ENCODE data around the gene VIL1. TPM values are rescaled to one million over a fixed set of nuclear protein-coding genes. Genes with fewer than 3 reads are reported as not detected.

The VIL1 gene
- total RNA-seq, 3 donors from 2014 or later: 194 to 550 (median 341) TPM

- Histone ChIP-seq H3K4me1 (ENCODE audit: low read depth) (peaks cover 23% of the 10 kb centered on the region), H3K9me3 (no peaks in the 10 kb centered on the region), H3K36me3 (ENCODE audit: low read depth) (no peaks in the 10 kb centered on the region), H3K4me3 (peak overlapping the region; percentile 57)
- ATAC-seq: no peak
- peak; percentile 63 to 79 (median 72) for DNase-seq
- intact Hi-C loops (cut with DNase I, micrococcal nuclease): no loop called here
- TF ChIP-seq, protein P1, sequence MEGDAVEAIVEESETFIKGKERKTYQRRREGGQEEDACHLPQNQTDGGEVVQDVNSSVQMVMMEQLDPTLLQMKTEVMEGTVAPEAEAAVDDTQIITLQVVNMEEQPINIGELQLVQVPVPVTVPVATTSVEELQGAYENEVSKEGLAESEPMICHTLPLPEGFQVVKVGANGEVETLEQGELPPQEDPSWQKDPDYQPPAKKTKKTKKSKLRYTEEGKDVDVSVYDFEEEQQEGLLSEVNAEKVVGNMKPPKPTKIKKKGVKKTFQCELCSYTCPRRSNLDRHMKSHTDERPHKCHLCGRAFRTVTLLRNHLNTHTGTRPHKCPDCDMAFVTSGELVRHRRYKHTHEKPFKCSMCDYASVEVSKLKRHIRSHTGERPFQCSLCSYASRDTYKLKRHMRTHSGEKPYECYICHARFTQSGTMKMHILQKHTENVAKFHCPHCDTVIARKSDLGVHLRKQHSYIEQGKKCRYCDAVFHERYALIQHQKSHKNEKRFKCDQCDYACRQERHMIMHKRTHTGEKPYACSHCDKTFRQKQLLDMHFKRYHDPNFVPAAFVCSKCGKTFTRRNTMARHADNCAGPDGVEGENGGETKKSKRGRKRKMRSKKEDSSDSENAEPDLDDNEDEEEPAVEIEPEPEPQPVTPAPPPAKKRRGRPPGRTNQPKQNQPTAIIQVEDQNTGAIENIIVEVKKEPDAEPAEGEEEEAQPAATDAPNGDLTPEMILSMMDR (IDR thresholded peaks at IDR 0.05): no peak
Measured at GRCh38 chr2:218395456-218395825, 23.5 kb upstream of the VIL1 start.

GRCh38 chr2:218395826-218396687 is 22.9 kb upstream of the VIL1 start:
- ATAC-seq (peak; percentile 66), DNase-seq (peak; percentile 91 to 97 (median 97))
- intact Hi-C loops (cut with DNase I, micrococcal nuclease): no loop called here
- Histone ChIP-seq H3K4me3 (peak overlapping the region; percentile 57), H3K36me3 (ENCODE audit: low read depth) (no peaks in the 10 kb centered on the region), H3K9me3 (no peaks in the 10 kb centered on the region), H3K4me1 (ENCODE audit: low read depth) (peaks cover 24% of the 10 kb centered on the region)
- TF ChIP-seq, protein P1 (IDR thresholded peaks at IDR 0.05): peak; percentile 90

DNA sequence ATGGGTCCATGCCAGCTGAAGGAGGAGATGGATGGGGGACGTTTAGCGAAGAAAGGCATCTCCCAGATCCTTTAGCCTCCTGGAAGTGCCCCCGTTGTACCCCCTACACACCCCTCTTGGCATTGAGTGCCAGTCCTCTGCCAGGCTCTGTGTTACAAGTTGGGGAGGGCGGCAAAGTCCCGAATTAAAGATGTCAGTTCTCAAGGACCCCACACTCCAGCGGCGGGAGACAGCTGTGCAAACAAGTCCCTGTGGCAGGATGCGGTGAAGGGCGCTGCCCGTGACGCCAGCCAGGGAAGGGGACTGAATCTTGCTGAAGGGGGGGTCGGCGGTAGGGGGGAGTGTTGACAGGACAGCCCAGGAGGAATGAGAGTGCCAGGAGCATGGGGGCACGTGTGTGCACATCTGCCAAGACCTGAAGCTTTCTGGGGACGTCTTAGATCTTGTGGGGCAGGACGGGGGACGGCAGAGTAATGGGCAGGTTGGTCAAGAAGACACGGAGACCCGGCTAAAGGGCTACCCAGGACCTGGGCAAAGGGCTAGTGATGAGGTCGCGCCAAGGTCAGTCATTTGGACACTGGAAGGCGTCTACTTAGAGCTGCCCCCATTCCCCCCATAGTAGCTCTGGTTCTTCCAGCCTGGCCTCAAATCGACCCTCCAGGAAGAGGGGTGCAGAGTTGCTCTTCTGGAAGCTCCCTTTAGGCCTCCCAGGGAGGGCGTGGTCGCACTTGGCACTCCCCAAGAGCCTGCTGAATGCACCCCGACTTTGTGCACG is 22.0 kb upstream of the VIL1 start:
- ATAC-seq (peak; percentile 6), DNase-seq (peak; percentile 81 to 94 (median 87))
- intact Hi-C loops (cut with DNase I, micrococcal nuclease): no loop called here
- Histone ChIP-seq H3K4me3 (peak overlapping the region; percentile 57), H3K9me3 (no peaks in the 10 kb centered on the region), H3K36me3 (ENCODE audit: low read depth) (no peaks in the 10 kb centered on the region), H3K4me1 (ENCODE audit: low read depth) (peaks cover 32% of the 10 kb centered on the region)
- TF ChIP-seq, protein P1 (IDR thresholded peaks at IDR 0.05): no peak

- intact Hi-C loops (cut with DNase I, micrococcal nuclease): no loop called here
- Histone ChIP-seq H3K4me1 (ENCODE audit: low read depth) (peaks cover 35% of the 10 kb centered on the region), H3K9me3 (no peaks in the 10 kb centered on the region), H3K36me3 (ENCODE audit: low read depth) (no peaks in the 10 kb centered on the region), H3K4me3 (peak overlapping the region; percentile 99)
- TF ChIP-seq, protein P1 (IDR thresholded peaks at IDR 0.05): no peak
- no peak for ATAC-seq
- DNase-seq: no peak
Measured at GRCh38 chr2:218397463-218397819, 21.5 kb upstream of the VIL1 start.

- peaks cover 35% of the 10 kb centered on the region for H3K4me1 ChIP-seq (ENCODE audit: low read depth)
- no peaks in the 10 kb centered on the region for H3K36me3 ChIP-seq (ENCODE audit: low read depth)
- DNase-seq (peak; percentile 81 to 89 (median 86)), ATAC-seq (peak; percentile 19)
- H3K4me3 ChIP-seq: peak overlapping the region; percentile 99
- intact Hi-C loops (cut with DNase I, micrococcal nuclease): no loop called here
- H3K9me3 ChIP-seq: no peaks in the 10 kb centered on the region
- TF ChIP-seq, protein P1 (IDR thresholded peaks at IDR 0.05): no peak
Measured at GRCh38 chr2:218397820-218398436, 21.0 kb upstream of the VIL1 start.

Measured in mucosa of descending colon (tissue), 3 donors.